Ovary (tissue), 3 donors: ENCODE data around the gene QRFPR.

Experiments used
- POLR2A ChIP-seq: fragments of 450-650 bp; IDR thresholded peaks from one replicate; pipeline ENCODE4 v1.6.1; 2017; ENCODE audit warnings: antibody characterized with exemption, mild to moderate bottlenecking, moderate library complexity
- TF ChIP-seq, protein P1 (sequence below), 3 donors: fragments of 450-650 bp in 2 of 3; fragments of 200-600 bp in 1 of 3; IDR thresholded peaks; one replicate each; pipeline versions ENCODE4 v1.5.1 to v1.8.0; 2016 to 2022; ENCODE audit warnings: antibody characterized with exemption in 3 of 3, mild to moderate bottlenecking in 1 of 3
- donor health status: DM: no; HTN: no; CAD: no.

DNA sequence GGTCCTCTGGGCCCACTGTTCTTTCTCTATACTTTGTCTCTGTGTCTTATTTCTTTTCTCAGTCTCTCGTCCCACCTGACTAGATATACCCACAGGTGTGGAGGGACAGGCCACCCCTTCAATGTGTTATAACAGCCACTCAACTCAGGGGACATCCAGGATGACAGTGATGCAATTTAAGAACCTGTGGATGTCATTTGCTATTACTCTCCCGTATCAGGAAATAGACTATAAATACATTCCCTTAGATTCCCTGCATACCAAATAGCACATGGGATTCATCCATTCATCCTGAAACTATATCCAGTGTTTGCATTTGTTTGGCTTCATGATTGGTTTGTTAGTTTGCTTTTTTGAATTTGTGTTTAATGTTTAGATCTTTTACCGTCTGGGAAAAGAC, 16.6 kb upstream of the QRFPR start:
- no peak for TF ChIP-seq POLR2A
- TF ChIP-seq, protein P1, sequence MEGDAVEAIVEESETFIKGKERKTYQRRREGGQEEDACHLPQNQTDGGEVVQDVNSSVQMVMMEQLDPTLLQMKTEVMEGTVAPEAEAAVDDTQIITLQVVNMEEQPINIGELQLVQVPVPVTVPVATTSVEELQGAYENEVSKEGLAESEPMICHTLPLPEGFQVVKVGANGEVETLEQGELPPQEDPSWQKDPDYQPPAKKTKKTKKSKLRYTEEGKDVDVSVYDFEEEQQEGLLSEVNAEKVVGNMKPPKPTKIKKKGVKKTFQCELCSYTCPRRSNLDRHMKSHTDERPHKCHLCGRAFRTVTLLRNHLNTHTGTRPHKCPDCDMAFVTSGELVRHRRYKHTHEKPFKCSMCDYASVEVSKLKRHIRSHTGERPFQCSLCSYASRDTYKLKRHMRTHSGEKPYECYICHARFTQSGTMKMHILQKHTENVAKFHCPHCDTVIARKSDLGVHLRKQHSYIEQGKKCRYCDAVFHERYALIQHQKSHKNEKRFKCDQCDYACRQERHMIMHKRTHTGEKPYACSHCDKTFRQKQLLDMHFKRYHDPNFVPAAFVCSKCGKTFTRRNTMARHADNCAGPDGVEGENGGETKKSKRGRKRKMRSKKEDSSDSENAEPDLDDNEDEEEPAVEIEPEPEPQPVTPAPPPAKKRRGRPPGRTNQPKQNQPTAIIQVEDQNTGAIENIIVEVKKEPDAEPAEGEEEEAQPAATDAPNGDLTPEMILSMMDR (IDR thresholded peaks at IDR 0.05) = no peak
